ENCODE data around the gene AAK1. TPM values are rescaled to one million over a fixed set of nuclear protein-coding genes. Genes with fewer than 3 reads are reported as not detected.

Gene AAK1
- total RNA-seq, 1 experiment from 2014 or later = 75.8 TPM

GRCh38 chr2:69489793-69490192 lies 153.7 kb downstream of the AAK1 start:
- DNase-seq (ENCODE audit: unreplicated experiment) = no peak
- no TSS peak for BruUV-seq (replicated peaks)
- H3K4me1 Mint-ChIP-seq (ENCODE audit: insufficient read depth, unreplicated experiment) = no peaks in the 10 kb centered on the region
- no peak overlapping the region for H3K27ac Mint-ChIP-seq (ENCODE audit: low read depth, unreplicated experiment)
- peaks cover 25% of the 10 kb centered on the region for H3K36me3 Mint-ChIP-seq (ENCODE audit: insufficient read depth, unreplicated experiment)
- H3K27me3 Mint-ChIP-seq (ENCODE audit: insufficient read depth, unreplicated experiment) = no peaks in the 10 kb centered on the region
- no peak overlapping the region for H3K4me3 Mint-ChIP-seq (ENCODE audit: unreplicated experiment)
- H3K9me3 Mint-ChIP-seq (ENCODE audit: unreplicated experiment) = no peaks in the 10 kb centered on the region
- ChIA-PET POLR2A (no interaction called here), CTCF (no interaction called here)
- intact Hi-C loops (cut with micrococcal nuclease) = no loop called here
- TF ChIP-seq CTCF (IDR thresholded peaks at IDR 0.05; ENCODE audit: unreplicated experiment) = no peak

- Mint-ChIP-seq H3K4me3 (ENCODE audit: unreplicated experiment) (no peak overlapping the region), H3K4me1 (ENCODE audit: insufficient read depth, unreplicated experiment) (no peaks in the 10 kb centered on the region), H3K27ac (ENCODE audit: low read depth, unreplicated experiment) (no peak overlapping the region), H3K9me3 (ENCODE audit: unreplicated experiment) (no peaks in the 10 kb centered on the region), H3K36me3 (ENCODE audit: insufficient read depth, unreplicated experiment) (peaks cover 30% of the 10 kb centered on the region), H3K27me3 (ENCODE audit: insufficient read depth, unreplicated experiment) (no peaks in the 10 kb centered on the region)
- BruUV-seq (replicated peaks) = no TSS peak
- no peak for TF ChIP-seq CTCF (IDR thresholded peaks at IDR 0.05; ENCODE audit: unreplicated experiment)
- intact Hi-C loops (cut with micrococcal nuclease) = no loop called here
- CTCF ChIA-PET = no interaction called here
- DNase-seq (ENCODE audit: unreplicated experiment) = no peak
- POLR2A ChIA-PET = interaction anchor here (0.6 kb wide), 1 partner anchor 12 kb away, joined by 3 read pairs; no protein-coding TSS in a partner anchor
Measured at GRCh38 chr2:69483696-69484095, 159.8 kb downstream of the AAK1 start.

- H3K36me3 Mint-ChIP-seq (ENCODE audit: insufficient read depth, unreplicated experiment) = peaks cover 23% of the 10 kb centered on the region
- ChIA-PET POLR2A (no interaction called here), CTCF (no interaction called here)
- no peaks in the 10 kb centered on the region for H3K9me3 Mint-ChIP-seq (ENCODE audit: unreplicated experiment)
- no TSS peak for BruUV-seq (replicated peaks)
- no peak overlapping the region for H3K4me3 Mint-ChIP-seq (ENCODE audit: unreplicated experiment)
- intact Hi-C loops (cut with micrococcal nuclease) = no loop called here
- H3K27ac Mint-ChIP-seq (ENCODE audit: low read depth, unreplicated experiment) = no peak overlapping the region
- TF ChIP-seq CTCF (IDR thresholded peaks at IDR 0.05; ENCODE audit: unreplicated experiment) = no peak
- H3K27me3 Mint-ChIP-seq (ENCODE audit: insufficient read depth, unreplicated experiment) = no peaks in the 10 kb centered on the region
- DNase-seq (ENCODE audit: unreplicated experiment) = no peak
- H3K4me1 Mint-ChIP-seq (ENCODE audit: insufficient read depth, unreplicated experiment) = no peaks in the 10 kb centered on the region
Measured at GRCh38 chr2:69483024-69483423, 160.5 kb downstream of the AAK1 start.

GRCh38 chr2:69482471-69482870 lies 161.1 kb downstream of the AAK1 start:
- POLR2A ChIA-PET = no interaction called here
- H3K9me3 Mint-ChIP-seq (ENCODE audit: unreplicated experiment) = no peaks in the 10 kb centered on the region
- H3K4me1 Mint-ChIP-seq (ENCODE audit: insufficient read depth, unreplicated experiment) = no peaks in the 10 kb centered on the region
- DNase-seq (ENCODE audit: unreplicated experiment) = no peak
- CTCF ChIA-PET = no interaction called here
- peaks cover 22% of the 10 kb centered on the region for H3K36me3 Mint-ChIP-seq (ENCODE audit: insufficient read depth, unreplicated experiment)
- H3K4me3 Mint-ChIP-seq (ENCODE audit: unreplicated experiment) = no peak overlapping the region
- intact Hi-C loops (cut with micrococcal nuclease) = no loop called here
- no TSS peak for BruUV-seq (replicated peaks)
- no peaks in the 10 kb centered on the region for H3K27me3 Mint-ChIP-seq (ENCODE audit: insufficient read depth, unreplicated experiment)
- no peak overlapping the region for H3K27ac Mint-ChIP-seq (ENCODE audit: low read depth, unreplicated experiment)
- no peak for TF ChIP-seq CTCF (IDR thresholded peaks at IDR 0.05; ENCODE audit: unreplicated experiment)

All from MCF 10A (cell line).